ENCODE data around the gene ACACA.

The ACACA gene

DNA sequence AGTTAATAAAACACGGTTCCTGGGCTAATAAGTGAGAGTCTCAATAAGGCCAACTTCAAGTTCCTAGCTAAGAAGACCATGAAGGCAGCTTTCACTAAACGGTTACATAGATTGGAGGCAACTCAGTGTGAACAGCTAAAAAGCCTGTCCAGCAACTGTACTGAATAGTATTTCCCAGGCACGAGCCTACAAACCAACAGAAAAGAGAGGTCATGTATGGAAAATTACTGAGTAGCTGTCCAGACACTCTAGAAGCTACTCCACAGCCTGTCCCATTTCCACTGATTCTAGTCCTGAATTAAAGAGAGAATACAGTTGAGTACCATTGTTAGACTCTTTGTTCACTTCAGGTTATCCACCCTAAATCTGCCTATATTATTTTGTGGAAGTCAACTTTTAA lies 67.3 kb downstream of the ACACA start:
- H3K4me3 ChIP-seq (ENCODE audit: low read length, poor library complexity, severe bottlenecking), result no peak overlapping the region
- H3K79me2 ChIP-seq (ENCODE audit: insufficient read depth, low read length), result peaks cover 36% of the 10 kb centered on the region; the same call in 1 of the 2 replicates
- H3K36me3 ChIP-seq (ENCODE audit: insufficient read depth, low read length), result peaks cover 9% of the 10 kb centered on the region; the same call in 1 of the 2 replicates
- no peak overlapping the region for H3K9ac ChIP-seq (ENCODE audit: low read depth, low read length, poor library complexity, severe bottlenecking)
- H2AFZ ChIP-seq (ENCODE audit: low read length), result no peak overlapping the region
- peaks cover 4% of the 10 kb centered on the region for H3K4me1 ChIP-seq (ENCODE audit: insufficient read depth, low read length, poor library complexity, severe bottlenecking)
- no peaks in the 10 kb centered on the region for H4K20me1 ChIP-seq (ENCODE audit: insufficient read depth, low read length, poor library complexity, severe bottlenecking)
- H3K9me3 ChIP-seq (ENCODE audit: insufficient read depth, low read depth, low read length), result no peaks in the 10 kb centered on the region
- no peak for TF ChIP-seq EZH2phosphoT487 (IDR thresholded peaks at IDR 0.05; ENCODE audit: borderline replicate concordance)
- TF ChIP-seq, protein P1, sequence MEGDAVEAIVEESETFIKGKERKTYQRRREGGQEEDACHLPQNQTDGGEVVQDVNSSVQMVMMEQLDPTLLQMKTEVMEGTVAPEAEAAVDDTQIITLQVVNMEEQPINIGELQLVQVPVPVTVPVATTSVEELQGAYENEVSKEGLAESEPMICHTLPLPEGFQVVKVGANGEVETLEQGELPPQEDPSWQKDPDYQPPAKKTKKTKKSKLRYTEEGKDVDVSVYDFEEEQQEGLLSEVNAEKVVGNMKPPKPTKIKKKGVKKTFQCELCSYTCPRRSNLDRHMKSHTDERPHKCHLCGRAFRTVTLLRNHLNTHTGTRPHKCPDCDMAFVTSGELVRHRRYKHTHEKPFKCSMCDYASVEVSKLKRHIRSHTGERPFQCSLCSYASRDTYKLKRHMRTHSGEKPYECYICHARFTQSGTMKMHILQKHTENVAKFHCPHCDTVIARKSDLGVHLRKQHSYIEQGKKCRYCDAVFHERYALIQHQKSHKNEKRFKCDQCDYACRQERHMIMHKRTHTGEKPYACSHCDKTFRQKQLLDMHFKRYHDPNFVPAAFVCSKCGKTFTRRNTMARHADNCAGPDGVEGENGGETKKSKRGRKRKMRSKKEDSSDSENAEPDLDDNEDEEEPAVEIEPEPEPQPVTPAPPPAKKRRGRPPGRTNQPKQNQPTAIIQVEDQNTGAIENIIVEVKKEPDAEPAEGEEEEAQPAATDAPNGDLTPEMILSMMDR (conservative IDR thresholded peaks at IDR 0.05; ENCODE audit: low read length), result no peak
- no peaks in the 10 kb centered on the region for H3K9me2 ChIP-seq (replicated peaks; ENCODE audit: low read depth, low read length)
- no peaks in the 10 kb centered on the region for H3F3A ChIP-seq (ENCODE audit: low read depth)
- no peak overlapping the region for H3K4me2 ChIP-seq (ENCODE audit: low read depth, low read length, poor library complexity, severe bottlenecking)
- H3K27me3 ChIP-seq (ENCODE audit: insufficient read depth, low read length, poor library complexity, severe bottlenecking), result no peaks in the 10 kb centered on the region

DNA sequence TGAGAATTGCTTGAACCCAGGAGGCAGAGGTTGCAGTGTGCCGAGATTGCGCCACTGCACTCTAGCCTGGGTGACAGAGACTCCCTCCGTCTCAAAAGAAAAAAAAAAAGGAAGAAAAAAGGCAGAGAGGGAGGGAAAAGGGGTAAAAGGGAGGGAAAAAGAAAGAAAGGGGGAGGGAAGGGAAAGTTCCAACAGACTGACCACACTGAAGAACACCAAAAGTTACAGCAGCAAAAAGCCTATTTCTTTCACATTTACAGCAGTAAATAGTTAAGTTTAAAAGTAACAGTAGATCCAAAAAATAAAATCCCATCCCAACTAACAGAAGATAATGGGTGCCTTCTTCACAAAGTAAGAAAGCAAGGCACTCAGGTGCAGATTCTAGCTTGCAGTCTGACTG lies 67.8 kb downstream of the ACACA start:
- H3K9me3 ChIP-seq (ENCODE audit: insufficient read depth, low read depth, low read length), result no peaks in the 10 kb centered on the region
- no peak overlapping the region for H3K4me3 ChIP-seq (ENCODE audit: low read length, poor library complexity, severe bottlenecking)
- no peak overlapping the region for H2AFZ ChIP-seq (ENCODE audit: low read length)
- peaks cover 4% of the 10 kb centered on the region for H3K4me1 ChIP-seq (ENCODE audit: insufficient read depth, low read length, poor library complexity, severe bottlenecking)
- H3K9me2 ChIP-seq (replicated peaks; ENCODE audit: low read depth, low read length), result no peaks in the 10 kb centered on the region
- H3K79me2 ChIP-seq (ENCODE audit: insufficient read depth, low read length), result peaks cover 36% of the 10 kb centered on the region; the same call in 1 of the 2 replicates
- TF ChIP-seq EZH2phosphoT487 (IDR thresholded peaks at IDR 0.05; ENCODE audit: borderline replicate concordance), result no peak
- TF ChIP-seq, protein P1 (conservative IDR thresholded peaks at IDR 0.05; ENCODE audit: low read length), result no peak
- H3K27me3 ChIP-seq (ENCODE audit: insufficient read depth, low read length, poor library complexity, severe bottlenecking), result no peaks in the 10 kb centered on the region
- H3K36me3 ChIP-seq (ENCODE audit: insufficient read depth, low read length), result peaks cover 9% of the 10 kb centered on the region; the same call in 1 of the 2 replicates
- no peak overlapping the region for H3K9ac ChIP-seq (ENCODE audit: low read depth, low read length, poor library complexity, severe bottlenecking)
- no peaks in the 10 kb centered on the region for H4K20me1 ChIP-seq (ENCODE audit: insufficient read depth, low read length, poor library complexity, severe bottlenecking)
- H3K4me2 ChIP-seq (ENCODE audit: low read depth, low read length, poor library complexity, severe bottlenecking), result no peak overlapping the region
- H3F3A ChIP-seq (ENCODE audit: low read depth), result no peaks in the 10 kb centered on the region

DNA sequence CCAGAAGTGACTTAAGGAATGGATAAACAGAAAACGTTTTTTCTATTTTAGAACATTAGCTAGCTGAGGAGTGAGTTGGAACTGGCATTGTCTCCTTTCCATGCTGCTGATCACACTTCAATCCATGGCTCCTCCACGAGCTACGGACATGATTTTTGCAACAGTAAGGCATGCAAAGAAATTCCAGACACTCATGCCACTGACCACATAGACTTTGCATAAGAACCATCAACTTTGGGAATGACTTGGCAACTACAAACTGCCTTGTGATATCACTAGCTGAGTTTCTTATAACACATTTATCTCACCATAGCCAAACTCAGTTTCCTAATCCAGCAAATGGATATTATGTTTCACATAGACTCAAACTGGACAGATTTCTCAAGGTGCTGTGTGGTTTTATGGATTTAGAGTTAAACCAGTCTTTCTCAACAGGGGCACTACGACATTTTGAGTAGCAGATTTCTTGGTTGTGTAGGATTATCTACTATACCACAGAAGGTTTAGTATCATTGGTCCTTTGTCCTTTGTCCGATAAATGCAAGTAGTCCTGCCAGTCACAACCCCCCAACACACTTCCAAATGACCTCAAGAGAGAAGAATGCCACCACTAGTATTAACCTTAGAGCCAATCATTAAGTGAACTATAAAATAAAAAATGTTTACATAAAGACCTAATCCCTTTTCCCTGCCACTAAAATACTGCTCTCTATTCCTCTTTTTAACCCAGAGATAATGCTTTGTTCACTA lies 79.1 kb downstream of the ACACA start:
- Histone ChIP-seq H4K20me1 (ENCODE audit: insufficient read depth, low read length, poor library complexity, severe bottlenecking) (no peaks in the 10 kb centered on the region), H3K4me2 (ENCODE audit: low read depth, low read length, poor library complexity, severe bottlenecking) (no peak overlapping the region), H2AFZ (ENCODE audit: low read length) (no peak overlapping the region), H3K36me3 (ENCODE audit: insufficient read depth, low read length) (peaks cover 46% of the 10 kb centered on the region), H3K9me3 (ENCODE audit: insufficient read depth, low read depth, low read length) (no peaks in the 10 kb centered on the region), H3K4me1 (ENCODE audit: insufficient read depth, low read length, poor library complexity, severe bottlenecking) (no peaks in the 10 kb centered on the region), H3F3A (ENCODE audit: low read depth) (no peaks in the 10 kb centered on the region), H3K9me2 (replicated peaks; ENCODE audit: low read depth, low read length) (no peaks in the 10 kb centered on the region), H3K9ac (ENCODE audit: low read depth, low read length, poor library complexity, severe bottlenecking) (no peak overlapping the region), H3K79me2 (ENCODE audit: insufficient read depth, low read length) (0 out of 2 replicates have a peak, but pooled peaks cover 7% of the 10 kb centered on the region), H3K4me3 (ENCODE audit: low read length, poor library complexity, severe bottlenecking) (no peak overlapping the region), H3K27me3 (ENCODE audit: insufficient read depth, low read length, poor library complexity, severe bottlenecking) (no peaks in the 10 kb centered on the region)
- TF ChIP-seq, protein P1 (conservative IDR thresholded peaks at IDR 0.05; ENCODE audit: low read length), result no peak
- no peak for TF ChIP-seq EZH2phosphoT487 (IDR thresholded peaks at IDR 0.05; ENCODE audit: borderline replicate concordance)

Measured in Loucy (cell line).